GM23338 (cell line): ENCODE data around the gene TXNRD1. TPM values are rescaled to one million over a fixed set of nuclear protein-coding genes. Genes with fewer than 3 reads are reported as not detected.

Source experiments
- ATAC-seq: fragments of 200-7000 bp; cut with Tn5 transposase; 3 replicates; pipeline ENCODE4 v1.9.1; 2020
- DNase-seq: peaks from one replicate; pipeline ENCODE4 v3.0.0-alpha.2; 2015; ENCODE audit warnings: low spot score
- H2AFZ ChIP-seq: fragments of 200-600 bp; sonication (generic); 2 replicates; pipeline ENCODE4 v1.8.0; 2016; ENCODE audit warnings: antibody characterized with exemption, mild to moderate bottlenecking, moderate library complexity
- H3F3A ChIP-seq: fragments of 200-600 bp; sonication (generic); replicated peaks from 2 replicates; pipeline ENCODE4 v1.8.0; 2017; ENCODE audit warnings: antibody characterized with exemption, mixed run types, low read depth
- H3K27ac ChIP-seq: fragments of 200-600 bp; sonication (generic); 2 replicates; pipeline ENCODE4 v1.6.1; 2016; ENCODE audit warnings: low read depth
- H3K27me3 ChIP-seq: fragments of 200-600 bp; sonication (generic); 2 replicates; pipeline ENCODE4 v1.8.0; 2016; ENCODE audit warnings: mild to moderate bottlenecking, mixed run types, moderate library complexity; ENCODE audit not compliant: insufficient read depth
- H3K36me3 ChIP-seq: fragments of 200-600 bp; sonication (generic); 2 replicates; pipeline ENCODE4 v1.8.0; 2016; ENCODE audit warnings: mild to moderate bottlenecking; ENCODE audit not compliant: insufficient read depth
- H3K4me1 ChIP-seq: fragments of 200-600 bp; sonication (generic); 2 replicates; pipeline ENCODE4 v1.8.0; 2016; ENCODE audit warnings: mild to moderate bottlenecking, moderate library complexity; ENCODE audit not compliant: insufficient read depth
- H3K4me2 ChIP-seq: fragments of 200-600 bp; sonication (generic); 2 replicates; pipeline ENCODE4 v1.7.1; 2017; ENCODE audit warnings: mixed run types
- H3K4me3 ChIP-seq: fragments of 200-600 bp; sonication (generic); 2 replicates; pipeline ENCODE4 v1.6.1; 2016; ENCODE audit warnings: mixed run types
- H3K79me2 ChIP-seq: fragments of 200-600 bp; sonication (generic); replicated peaks from 2 replicates; pipeline ENCODE4 v1.8.0; 2017; ENCODE audit warnings: mild to moderate bottlenecking; ENCODE audit not compliant: insufficient read depth
- H3K9me2 ChIP-seq: fragments of 200-600 bp; sonication (generic); 2 replicates; pipeline ENCODE4 v1.8.0; 2017; ENCODE audit not compliant: insufficient read depth
- H4K20me1 ChIP-seq: fragments of 200-600 bp; sonication (generic); replicated peaks from 2 replicates; pipeline ENCODE4 v1.8.0; 2017; ENCODE audit warnings: mild to moderate bottlenecking; ENCODE audit not compliant: insufficient read depth
- H3K27ac Mint-ChIP-seq: 2 replicates; pipeline ENCODE4 v1.8.0; 2020; ENCODE audit warnings: inconsistent platforms, mild to moderate bottlenecking, moderate library complexity, mixed read lengths
- H3K27me3 Mint-ChIP-seq: 3 replicates; pipeline ENCODE4 v1.8.0; 2022; ENCODE audit warnings: low read depth, mild to moderate bottlenecking, moderate library complexity, mixed read lengths, inconsistent platforms; ENCODE audit not compliant: insufficient read depth, poor library complexity
- H3K36me3 Mint-ChIP-seq: 3 replicates; pipeline ENCODE4 v1.8.0; 2021; ENCODE audit warnings: low read depth, mild to moderate bottlenecking, inconsistent platforms, moderate library complexity, mixed read lengths
- H3K4me1 Mint-ChIP-seq: 3 replicates; pipeline ENCODE4 v1.8.0; 2020; ENCODE audit warnings: mild to moderate bottlenecking, inconsistent platforms, mixed read lengths
- H3K4me3 Mint-ChIP-seq: 3 replicates; pipeline ENCODE4 v1.8.0; 2021; ENCODE audit warnings: moderate library complexity, mild to moderate bottlenecking, inconsistent platforms, mixed read lengths
- H3K9me3 Mint-ChIP-seq: 3 replicates; pipeline ENCODE4 v1.8.0; 2020; ENCODE audit warnings: moderate library complexity, mild to moderate bottlenecking, inconsistent platforms, mixed read lengths
- CREB1 ChIP-seq: fragments of 250-450 bp; sonication (Bioruptor Pico); IDR thresholded peaks from 2 replicates; pipeline ENCODE4 v1.5.0; 2020; ENCODE audit warnings: low read depth, mild to moderate bottlenecking, moderate library complexity
- CTCF ChIP-seq, 2 experiments: fragments of 200-600 bp in 1 of 2; sonication (generic) in 1 of 2; conservative IDR thresholded peaks; 2 replicates each; pipeline versions ENCODE4 v1.5.1 to v1.6.1; 2016 to 2017; ENCODE audit warnings: antibody characterized with exemption in 2 of 2, low read depth in 2 of 2, mild to moderate bottlenecking in 2 of 2, moderate library complexity in 1 of 2
- ETS1 ChIP-seq: IDR thresholded peaks from 2 replicates; pipeline ENCODE4 v1.6.1; 2016; ENCODE audit warnings: antibody characterized with exemption
- JUNB ChIP-seq: IDR thresholded peaks from one replicate; pipeline ENCODE4 v1.6.1; 2016; ENCODE audit warnings: antibody characterized with exemption; ENCODE audit not compliant: unreplicated experiment
- REST ChIP-seq: IDR thresholded peaks from one replicate; pipeline ENCODE4 v1.6.1; 2018; ENCODE audit warnings: antibody characterized with exemption; ENCODE audit not compliant: unreplicated experiment
- STAT1 ChIP-seq: IDR thresholded peaks from one replicate; pipeline ENCODE4 v1.6.1; 2016; ENCODE audit warnings: antibody characterized with exemption; ENCODE audit not compliant: unreplicated experiment
- polyA plus RNA-seq: library from polyadenylated mRNA; unstranded; fragments of >200 nt; fragmentation: Nextera tagmentation; extraction: Ambion mirVana; gene quantifications from 2 replicates; pipeline ENCODE4 v1.2.1, GENCODE V29; 2016
- total RNA-seq: library from RNA; depleted of rRNA; stranded (reverse); fragments of >200 nt; shearing (Covaris generic); gene quantifications from 2 replicates; pipeline ENCODE4 v1.2.3, GENCODE V29; 2014

The TXNRD1 gene
- total and polyA plus RNA-seq, 2 experiments from 2014 or later, result 115 to 127 TPM

GRCh38 chr12:104304261-104305009 is 88.9 kb downstream of the TXNRD1 start (continued):
- TF ChIP-seq REST (no peak), CTCF (conservative IDR thresholded peaks at IDR 0.05; ENCODE audit: low read depth in 2 of 2) (no peak)

- no peak overlapping the region for H3K27ac ChIP-seq
- Mint-ChIP-seq H3K4me1 (peaks cover 54% of the 10 kb centered on the region), H3K27me3 (peaks cover 12% of the 10 kb centered on the region), H3K9me3 (no peaks in the 10 kb centered on the region; the same call in 2 of the 3 replicates), H3K4me3 (no peak overlapping the region), H3K27ac (no peak overlapping the region), H3K36me3 (peaks cover 36% of the 10 kb centered on the region; the same call in 2 of the 3 replicates)
- no peaks in the 10 kb centered on the region for H3K36me3 ChIP-seq
- H3K4me3 ChIP-seq, result no peak overlapping the region
- H2AFZ ChIP-seq, result no peak overlapping the region
- DNase-seq (no peak), ATAC-seq (no peak)
- peaks cover 8% of the 10 kb centered on the region for H3F3A ChIP-seq
- 0 out of 2 replicates have a peak, but pooled peaks cover 3% of the 10 kb centered on the region for H3K27me3 ChIP-seq
- no peaks in the 10 kb centered on the region for H3K9me2 ChIP-seq
- H3K4me1 ChIP-seq, result peaks cover 26% of the 10 kb centered on the region
- peaks cover 85% of the 10 kb centered on the region for H3K79me2 ChIP-seq
- no peak for TF ChIP-seq ETS1
- no peak for TF ChIP-seq JUNB
- no peak for TF ChIP-seq CREB1 (CRISPR knock-in tag)
- TF ChIP-seq STAT1, result no peak
- H3K4me2 ChIP-seq, result no peak overlapping the region
- H4K20me1 ChIP-seq, result peaks cover 57% of the 10 kb centered on the region
Observed at GRCh38 chr12:104305349-104305748, 89.8 kb downstream of the TXNRD1 start.
